Measurements from ENCODE around the gene FAF2.

Gene FAF2

GRCh38 chr5:176507911-176508310 is 59.7 kb downstream of the FAF2 start:
- no peak for DNase-seq (ENCODE audit: low spot score)

GRCh38 chr5:176508603-176509002 is 60.4 kb downstream of the FAF2 start:
- DNase-seq (ENCODE audit: low spot score) = no peak

- no peak for DNase-seq (ENCODE audit: low spot score)
These were observed 65.6 kb downstream of the FAF2 start for GRCh38 chr5:176513788-176514187.

- DNase-seq (ENCODE audit: low spot score) = no peak
These were observed 66.2 kb downstream of the FAF2 start for GRCh38 chr5:176514244-176514950.

GRCh38 chr5:176515396-176515795 is 67.2 kb downstream of the FAF2 start:
- no peak for DNase-seq (ENCODE audit: low spot score)

GRCh38 chr5:176517053-176517661 is 69.0 kb downstream of the FAF2 start:
- DNase-seq (ENCODE audit: low spot score) = no peak

- no peak for DNase-seq (ENCODE audit: low spot score)
These were observed 71.9 kb downstream of the FAF2 start for GRCh38 chr5:176519810-176520720.

GRCh38 chr5:176521286-176521685 is 73.1 kb downstream of the FAF2 start:
- DNase-seq (ENCODE audit: low spot score) = no peak

GRCh38 chr5:176521699-176522263 is 73.6 kb downstream of the FAF2 start:
- no peak for DNase-seq (ENCODE audit: low spot score)

GRCh38 chr5:176524138-176524537 is 76.0 kb downstream of the FAF2 start:
- DNase-seq (ENCODE audit: low spot score) = no peak

- DNase-seq (ENCODE audit: low spot score) = no peak
These were observed 76.8 kb downstream of the FAF2 start for GRCh38 chr5:176524987-176525386.

GRCh38 chr5:176525677-176526076 is 77.5 kb downstream of the FAF2 start:
- DNase-seq (ENCODE audit: low spot score) = no peak

GRCh38 chr5:176526462-176526861 is 78.3 kb downstream of the FAF2 start:
- DNase-seq (ENCODE audit: low spot score) = no peak

- DNase-seq (ENCODE audit: low spot score) = peak; percentile 16
These were observed 79.3 kb downstream of the FAF2 start for GRCh38 chr5:176527246-176528222.

GRCh38 chr5:176528301-176528700 is 80.1 kb downstream of the FAF2 start:
- no peak for DNase-seq (ENCODE audit: low spot score)

GRCh38 chr5:176528761-176529115 is 80.6 kb downstream of the FAF2 start:
- DNase-seq (ENCODE audit: low spot score) = no peak

GRCh38 chr5:176529116-176529740 is 81.0 kb downstream of the FAF2 start:
- no peak for DNase-seq (ENCODE audit: low spot score)

- DNase-seq (ENCODE audit: low spot score) = no peak
These were observed 81.6 kb downstream of the FAF2 start for GRCh38 chr5:176529741-176530141.

GRCh38 chr5:176530393-176530982 is 82.3 kb downstream of the FAF2 start:
- DNase-seq (ENCODE audit: low spot score) = no peak
